ENCODE measurements around the gene PYGO2. TPM values are rescaled to one million over a fixed set of nuclear protein-coding genes. Genes with fewer than 3 reads are reported as not detected.
"Not testable (repeated sequence)": the region's sequence is repeated elsewhere in the genome, so short reads cannot be mapped to it uniquely, and the experiment has no call there.

Gene PYGO2
- total RNA-seq, 1 experiment from 2014 or later: 18.4 TPM

DNA sequence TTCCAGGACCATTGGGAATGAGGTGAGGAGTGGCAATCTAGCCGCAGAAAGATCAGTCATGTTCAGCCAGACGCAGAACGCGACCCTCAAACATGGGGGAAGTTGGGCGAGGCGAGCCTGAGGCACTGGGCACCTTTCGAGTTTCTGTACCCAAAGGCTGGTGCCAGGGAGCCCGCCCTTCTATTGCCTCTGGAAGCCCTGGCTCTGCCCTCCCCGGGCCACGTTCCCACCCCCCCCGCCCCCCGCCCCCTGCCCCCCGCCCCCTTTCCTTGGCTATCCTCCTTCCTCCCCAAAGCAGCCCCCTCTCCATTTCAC lies 38.8 kb upstream of the PYGO2 start:
- no peak for DNase-seq (ENCODE audit: low read depth)

DNA sequence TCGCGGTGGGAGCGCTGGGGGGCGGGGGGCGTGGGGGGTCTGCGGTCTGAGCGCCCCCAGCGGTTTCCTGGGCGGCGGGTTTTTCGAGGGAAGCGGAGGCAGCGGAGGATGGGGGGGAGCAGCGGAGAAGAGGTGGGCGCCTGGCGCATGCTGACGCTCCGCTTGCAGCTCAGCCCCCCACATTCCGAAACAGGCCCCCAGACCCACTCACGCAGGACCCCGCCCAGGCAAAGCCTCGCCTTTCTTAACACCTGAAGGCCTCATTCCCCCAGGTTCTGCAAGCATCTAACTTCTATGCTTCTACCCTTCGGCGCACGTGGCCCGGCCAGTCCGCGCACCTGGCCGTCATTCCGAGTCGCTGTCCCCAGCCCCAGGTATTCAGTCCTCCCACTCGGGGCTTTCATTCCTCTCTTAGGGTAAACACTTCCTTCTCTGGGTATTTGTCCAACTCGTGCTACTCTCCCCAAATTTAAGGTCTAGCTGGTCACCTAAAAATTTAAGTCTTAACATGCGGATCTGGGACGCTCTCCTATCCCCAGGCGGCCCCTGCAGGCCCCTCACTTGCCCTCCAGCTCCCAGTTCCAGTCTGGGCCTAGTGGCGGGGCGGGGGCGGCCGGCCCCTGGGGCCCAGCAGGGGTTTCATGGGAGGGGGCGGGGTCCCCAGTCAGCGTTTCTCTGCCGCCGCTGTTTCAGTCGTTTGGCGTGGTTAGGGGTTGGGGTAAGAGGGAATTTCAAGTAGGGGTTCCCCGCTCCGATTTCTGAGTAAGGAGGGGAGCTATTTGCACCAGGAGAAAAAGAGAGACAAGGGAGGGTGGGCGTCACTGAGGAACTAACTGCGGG lies 38.2 kb upstream of the PYGO2 start:
- no peak for DNase-seq (ENCODE audit: low read depth)

DNA sequence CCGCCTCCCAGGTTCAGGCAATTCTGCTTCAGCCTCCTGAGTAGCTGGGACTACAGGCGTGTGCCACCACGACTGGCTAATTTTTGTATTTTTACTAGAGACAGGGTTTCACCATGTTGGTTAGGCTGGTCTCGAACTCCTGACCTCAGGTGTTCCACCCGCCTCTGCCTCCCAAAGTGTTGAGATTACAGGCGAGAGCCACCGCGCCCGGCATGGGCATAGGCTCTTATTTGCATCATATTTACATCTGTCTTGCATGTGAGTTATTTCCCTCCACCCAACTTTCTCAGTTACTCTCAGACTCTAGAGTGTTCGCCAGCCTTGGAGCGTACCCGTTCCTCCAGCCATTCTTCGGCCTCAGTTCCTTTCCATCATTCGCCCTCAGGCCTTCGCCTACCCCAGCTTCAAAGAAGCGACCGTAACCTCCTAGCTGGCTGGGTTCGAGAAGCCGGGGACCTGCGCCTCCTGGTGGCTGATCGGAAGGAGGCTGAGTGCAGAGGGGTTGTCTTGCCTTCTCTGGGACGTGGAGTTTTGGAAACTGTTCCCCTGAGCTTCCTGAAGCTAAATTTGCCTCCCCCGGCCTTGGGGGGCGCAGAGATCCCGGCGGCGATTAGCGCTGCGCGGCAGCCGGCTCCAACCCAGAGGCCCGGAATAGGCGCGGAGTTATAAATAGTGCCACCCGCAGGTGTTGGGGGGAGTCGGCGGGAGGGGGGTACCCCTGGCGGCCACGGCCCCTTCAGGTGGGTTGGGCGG lies 37.4 kb upstream of the PYGO2 start:
- peak; percentile 62 for DNase-seq (ENCODE audit: low read depth)

DNA sequence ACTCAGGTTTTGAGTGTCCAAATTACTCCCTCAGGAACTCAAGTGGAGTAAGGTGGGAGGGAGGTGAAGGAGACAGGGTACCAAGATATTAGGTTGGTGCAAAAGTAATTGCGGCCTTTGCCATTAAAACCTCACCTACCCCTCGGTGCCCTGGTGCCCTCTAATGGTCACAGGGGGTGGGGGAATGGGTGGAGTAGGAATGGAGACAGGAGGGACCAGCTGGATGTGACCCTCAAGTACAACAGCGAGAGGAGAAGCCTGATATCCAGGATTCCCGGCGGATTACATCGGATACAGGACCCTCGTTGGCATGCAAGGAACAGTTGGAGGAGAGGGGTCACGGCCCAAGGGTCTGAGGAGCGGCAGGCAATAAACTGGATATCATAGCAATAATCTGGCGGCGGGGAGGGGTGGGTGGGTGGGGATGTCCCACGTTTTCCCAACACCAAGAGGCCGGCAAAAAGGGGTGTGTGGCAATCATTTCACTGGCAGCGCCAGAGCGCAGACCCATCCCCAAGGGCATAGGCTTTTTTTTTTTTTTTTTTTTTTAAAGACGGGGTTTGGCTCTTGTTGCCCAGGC lies 36.7 kb upstream of the PYGO2 start:
- DNase-seq (ENCODE audit: low read depth): no peak

DNA sequence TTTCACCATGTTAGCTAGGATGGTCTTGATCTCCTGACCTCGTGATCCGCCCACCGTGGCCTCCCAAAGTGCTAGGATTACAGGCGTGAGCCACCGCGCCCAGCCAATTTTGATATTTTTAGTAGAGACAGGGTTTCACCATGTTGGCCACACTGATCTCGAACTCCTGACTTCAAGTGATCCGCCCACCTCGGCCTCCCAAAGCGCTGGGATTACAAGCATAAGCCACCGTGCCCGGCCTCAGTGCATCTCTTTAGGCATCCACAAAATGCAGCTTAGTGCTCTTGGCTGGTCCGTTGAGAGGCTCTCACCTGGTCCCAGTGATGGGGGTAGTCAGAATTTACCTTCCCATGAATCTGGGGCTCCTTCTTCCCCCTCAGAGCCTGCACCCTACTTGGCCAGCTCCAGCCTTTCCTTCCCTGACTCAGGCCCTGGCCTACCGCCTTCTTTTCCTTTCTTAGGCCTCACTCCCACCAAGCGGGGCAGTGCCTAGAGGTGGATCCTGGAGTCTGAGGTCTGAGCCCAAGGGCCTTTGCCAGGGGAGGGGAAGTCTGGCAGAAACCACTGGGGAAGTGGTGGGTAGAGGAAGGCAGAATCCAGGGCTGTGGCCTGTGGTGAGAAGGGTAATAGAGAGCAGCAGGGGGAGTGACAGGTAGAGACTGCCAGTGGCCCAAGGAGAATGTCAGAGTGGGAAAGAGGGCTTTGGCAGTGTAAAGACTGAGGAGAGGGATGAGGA lies 35.6 kb upstream of the PYGO2 start:
- no peak for DNase-seq (ENCODE audit: low read depth)

DNA sequence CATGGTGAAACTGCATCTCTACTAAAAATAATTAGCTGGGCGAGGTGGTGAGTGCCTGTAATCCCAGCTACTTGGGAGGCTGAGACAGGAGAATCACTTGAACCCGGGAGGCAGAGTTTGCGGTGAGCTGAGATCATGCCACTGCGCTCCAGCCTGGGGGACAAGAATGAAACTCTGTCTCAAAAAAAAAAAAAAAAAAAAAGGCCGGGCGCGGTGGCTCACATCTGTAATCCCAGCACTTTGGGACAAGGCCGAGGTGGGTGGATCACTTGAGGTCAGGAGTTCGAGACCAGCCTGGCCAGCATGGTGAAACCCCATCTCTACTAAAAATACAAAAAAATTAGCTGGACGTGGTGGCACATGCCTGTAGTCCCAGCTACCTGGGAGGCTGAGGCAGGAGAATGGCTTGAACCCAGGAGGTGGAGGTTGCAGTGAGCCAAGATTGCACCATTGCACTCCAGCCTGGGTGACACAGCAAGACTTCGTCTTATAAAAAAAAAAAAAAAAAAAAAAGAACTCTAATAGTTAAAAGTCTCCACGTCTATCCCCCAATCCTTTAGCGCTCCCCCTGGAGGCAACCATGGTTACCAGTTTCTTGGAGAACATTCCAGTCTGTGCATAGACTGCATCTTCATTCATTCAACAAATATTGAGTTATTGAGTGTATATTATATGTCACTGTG lies 33.9 kb upstream of the PYGO2 start:
- DNase-seq (ENCODE audit: low read depth): peak; percentile 71

DNA sequence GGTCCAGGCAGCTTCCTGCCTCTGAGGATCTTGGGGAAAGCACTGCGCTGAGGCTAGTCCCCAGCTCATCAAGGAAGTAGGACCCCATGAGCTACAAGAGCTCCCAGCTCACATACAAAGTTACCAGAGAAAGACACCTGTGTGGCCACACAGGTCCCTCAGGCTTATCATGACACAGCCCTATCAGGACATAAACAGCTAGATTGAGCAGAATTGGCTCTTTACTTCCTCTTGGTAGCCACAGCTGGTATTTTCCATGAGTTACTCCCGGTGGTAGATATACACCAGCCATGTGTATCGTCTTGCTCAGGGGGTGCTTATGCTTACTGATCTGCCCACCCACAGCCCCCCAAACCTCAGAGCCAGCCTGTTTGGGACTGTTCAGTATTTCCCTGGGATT lies 33.0 kb upstream of the PYGO2 start:
- DNase-seq (ENCODE audit: low read depth): no peak

DNA sequence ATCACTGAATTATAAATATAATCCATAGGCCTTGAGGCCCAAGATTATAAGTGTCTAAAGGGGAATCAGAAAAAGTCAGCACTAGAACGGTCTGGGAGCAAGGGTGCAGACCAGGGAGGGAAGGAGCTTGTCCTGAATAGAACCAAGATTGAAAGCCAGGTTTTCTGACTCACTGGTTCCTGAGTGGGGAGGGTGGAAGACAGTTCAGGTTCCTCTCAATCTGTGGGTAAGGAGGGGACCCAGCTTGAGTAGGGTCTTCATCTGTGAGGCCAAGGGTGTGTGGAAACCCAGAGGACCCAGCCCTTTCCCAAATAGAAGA lies 32.6 kb upstream of the PYGO2 start:
- DNase-seq (ENCODE audit: low read depth): no peak

DNA sequence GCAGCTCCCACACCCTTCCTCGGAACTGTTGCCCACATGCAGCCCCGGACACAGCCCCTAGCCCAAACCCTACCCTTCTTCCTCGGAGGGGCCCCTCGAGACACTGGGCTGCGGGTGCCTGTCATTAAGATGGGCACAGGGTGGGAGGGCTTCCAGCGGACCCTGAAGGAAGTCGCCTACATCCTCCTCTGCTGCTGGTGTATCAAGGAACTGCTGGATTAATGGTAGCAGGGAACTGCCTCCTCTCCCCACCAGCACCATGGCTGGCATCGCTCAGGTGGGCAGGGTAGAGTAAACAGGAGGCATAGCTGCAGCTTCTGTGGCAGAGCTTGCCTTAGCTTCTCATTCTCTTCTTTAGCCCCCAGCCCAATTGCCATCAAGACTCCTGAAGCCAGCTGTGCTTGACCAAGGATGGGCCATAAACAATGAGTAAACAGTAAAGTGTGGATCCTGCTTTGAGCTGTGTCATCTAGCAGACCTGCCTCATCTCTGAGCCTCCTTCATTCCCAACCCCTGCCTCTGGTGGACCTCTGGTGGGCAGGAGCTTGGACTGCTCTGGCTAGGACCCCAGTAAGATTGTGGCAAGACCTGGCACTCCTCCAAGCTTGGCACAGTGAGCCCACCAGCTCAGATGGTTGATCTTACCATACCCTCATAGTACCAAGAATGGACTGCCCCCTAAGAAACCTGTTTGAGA lies 32.1 kb upstream of the PYGO2 start, which contains the start of gene LENEP:
LENEP (plus strand) TSS at position 15 of the 697 bp plus-strand sequence; CDS start at position 37, 22 bp downstream.
- no peak for DNase-seq (ENCODE audit: low read depth)

DNA sequence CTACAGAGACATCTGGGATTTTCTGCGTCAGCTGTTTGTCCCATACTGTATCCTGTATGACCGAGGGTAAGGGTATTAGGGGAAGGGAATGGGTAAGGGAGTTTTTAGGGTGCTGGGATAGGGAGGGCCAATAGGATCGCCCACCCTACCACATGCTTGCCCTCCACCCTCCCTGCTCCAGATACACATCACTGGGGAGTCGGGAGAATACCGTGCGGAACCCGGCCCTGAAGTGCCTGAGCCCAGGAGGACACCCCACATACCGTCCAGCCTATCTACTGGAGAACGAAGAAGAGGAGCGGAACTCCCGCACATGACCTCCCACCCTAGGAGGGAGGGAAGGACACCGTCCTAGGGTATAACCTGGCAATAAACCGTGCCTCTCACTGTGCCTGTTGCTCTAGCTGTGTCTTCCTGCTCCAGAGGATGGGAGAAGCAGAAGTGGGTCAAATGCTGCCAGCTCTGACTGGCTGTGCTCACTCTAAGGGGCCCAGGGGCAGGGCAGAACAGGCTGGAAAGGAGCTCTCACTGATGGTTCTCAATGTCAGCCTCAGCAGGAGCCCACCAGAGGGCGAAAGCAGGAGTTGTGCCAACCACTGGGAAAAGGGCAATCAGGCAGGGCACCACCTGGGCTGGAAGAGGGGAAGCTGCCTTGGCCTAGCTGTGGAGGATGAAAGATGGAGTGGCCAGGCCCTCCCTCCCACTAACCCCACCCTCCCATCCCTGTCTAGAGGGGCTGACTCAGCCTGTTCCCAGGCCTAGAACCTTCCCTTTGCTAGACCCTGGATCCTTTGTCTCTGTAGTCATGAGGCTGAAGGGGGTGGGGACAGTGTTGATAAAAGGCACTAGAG lies 31.4 kb upstream of the PYGO2 start:
- DNase-seq (ENCODE audit: low read depth): no peak

DNA sequence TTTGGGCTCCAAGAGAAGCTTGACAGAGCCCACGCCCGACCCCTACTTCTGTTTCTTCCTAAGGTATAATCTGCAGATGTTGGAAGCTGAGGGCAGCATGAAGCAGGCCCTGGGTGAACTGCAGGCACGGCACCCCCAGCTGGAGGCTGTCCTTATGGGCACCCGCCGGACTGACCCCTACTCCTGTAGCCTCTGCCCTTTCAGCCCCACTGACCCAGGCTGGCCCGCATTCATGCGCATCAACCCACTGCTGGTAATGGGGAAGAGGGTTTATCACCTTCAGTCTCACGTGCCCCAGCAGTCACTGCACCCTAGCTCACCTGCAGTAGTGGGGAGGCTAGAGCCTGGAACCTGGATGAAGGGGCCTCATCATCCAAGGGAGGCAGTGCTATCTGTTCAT lies 28.7 kb upstream of the PYGO2 start:
- no peak for DNase-seq (ENCODE audit: low read depth)

DNA sequence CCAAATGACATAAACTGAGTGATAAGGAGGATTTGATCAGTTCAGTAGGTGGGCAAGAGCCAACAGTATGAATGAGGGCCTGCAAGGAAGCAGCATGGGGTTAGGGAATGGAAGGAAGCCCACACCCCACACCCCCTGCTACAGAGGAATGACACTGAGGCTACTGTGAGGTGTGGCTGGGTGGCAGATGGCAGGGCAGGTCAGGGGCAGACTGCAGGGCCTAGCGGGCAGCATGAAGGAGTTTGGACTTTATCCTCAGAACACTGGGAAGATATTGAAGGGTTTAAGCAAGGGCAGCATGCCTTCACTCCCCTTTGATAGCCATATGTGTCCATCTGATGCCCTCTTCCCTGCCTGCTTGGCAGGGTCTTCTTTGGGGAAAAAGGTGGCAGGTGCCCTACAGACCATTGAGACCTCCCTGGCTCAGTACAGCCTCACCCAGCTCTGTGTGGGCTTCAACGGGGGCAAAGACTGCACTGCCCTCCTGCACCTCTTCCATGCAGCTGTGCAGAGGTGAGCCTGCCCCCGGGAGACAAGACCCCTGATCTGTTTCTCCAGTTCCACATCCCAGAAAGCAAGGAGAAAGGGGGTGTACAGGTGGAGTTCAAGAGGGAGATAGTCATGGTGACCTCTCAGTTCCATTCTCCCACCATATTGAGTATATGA lies 27.7 kb upstream of the PYGO2 start:
- no peak for DNase-seq (ENCODE audit: low read depth)

DNA sequence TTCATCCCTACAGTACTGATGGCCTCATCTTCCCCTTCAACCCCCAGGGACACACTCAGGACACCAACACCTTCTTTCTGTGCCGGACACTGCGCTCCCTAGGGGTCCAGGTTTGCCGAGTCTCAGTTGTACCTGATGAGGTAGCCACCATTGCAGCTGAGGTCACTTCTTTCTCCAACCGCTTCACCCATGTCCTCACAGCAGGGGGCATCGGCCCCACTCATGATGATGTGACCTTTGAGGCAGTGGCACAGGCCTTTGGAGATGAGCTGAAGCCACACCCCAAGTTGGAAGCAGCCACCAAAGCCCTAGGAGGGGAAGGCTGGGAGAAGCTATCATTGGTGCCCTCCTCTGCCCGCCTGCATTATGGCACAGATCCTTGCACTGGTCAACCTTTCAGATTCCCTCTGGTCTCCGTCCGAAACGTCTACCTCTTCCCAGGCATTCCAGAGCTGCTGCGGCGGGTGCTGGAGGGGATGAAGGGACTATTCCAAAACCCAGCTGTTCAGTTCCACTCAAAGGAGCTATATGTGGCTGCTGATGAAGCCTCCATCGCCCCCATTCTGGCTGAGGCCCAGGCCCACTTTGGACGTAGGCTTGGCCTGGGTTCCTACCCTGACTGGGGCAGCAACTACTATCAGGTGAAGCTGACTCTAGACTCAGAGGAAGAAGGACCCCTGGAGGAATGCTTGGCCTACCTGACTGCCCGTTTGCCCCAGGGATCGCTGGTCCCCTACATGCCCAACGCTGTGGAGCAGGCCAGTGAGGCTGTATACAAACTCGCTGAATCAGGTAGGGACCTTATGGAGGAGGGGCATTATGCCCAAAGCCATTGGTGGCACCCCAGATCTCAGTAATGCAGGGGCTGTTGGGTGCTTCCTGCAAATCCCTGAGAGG lies 26.7 kb upstream of the PYGO2 start:
- DNase-seq (ENCODE audit: low read depth): no peak

DNA sequence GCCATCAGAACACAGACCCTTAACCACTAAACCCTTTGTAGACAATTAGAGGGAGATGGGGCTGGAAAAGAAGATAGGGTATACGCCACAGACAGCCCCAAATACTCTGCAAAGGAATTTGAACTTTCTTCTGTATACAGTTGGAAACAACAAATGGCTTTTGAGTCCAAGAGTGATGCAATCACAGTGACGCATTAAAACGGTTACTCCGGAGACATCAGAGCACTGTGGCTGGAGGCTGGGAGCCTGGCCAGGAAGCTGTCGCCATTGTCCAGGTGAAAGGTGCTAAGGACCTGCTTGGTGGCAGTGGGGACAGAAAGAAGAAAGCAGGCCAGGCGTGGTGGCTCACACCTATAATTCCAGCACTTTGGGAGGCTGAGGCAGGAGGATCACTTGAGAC lies 25.7 kb upstream of the PYGO2 start:
- no peak for DNase-seq (ENCODE audit: low read depth)

DNA sequence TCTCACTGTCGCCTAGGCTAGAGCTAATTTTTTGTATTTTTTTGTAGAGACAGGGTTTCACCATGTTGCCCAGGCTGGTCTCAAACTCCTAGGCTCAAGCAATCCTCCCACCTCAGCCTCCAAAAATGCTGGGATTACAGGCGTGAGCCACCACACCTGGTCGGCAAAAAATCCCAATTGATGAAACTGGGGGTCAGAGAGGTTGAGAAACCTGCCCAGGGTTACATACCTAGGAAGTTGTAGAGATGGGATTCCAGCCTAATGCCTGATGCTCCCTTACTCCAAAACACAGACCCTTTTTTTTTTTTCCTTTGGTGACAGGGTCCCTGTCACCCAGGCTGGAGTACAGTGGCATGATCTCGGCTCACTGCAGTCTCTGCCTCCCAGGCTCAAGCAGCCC lies 25.2 kb upstream of the PYGO2 start:
- not testable (repeated sequence) for DNase-seq (ENCODE audit: low read depth)

DNA sequence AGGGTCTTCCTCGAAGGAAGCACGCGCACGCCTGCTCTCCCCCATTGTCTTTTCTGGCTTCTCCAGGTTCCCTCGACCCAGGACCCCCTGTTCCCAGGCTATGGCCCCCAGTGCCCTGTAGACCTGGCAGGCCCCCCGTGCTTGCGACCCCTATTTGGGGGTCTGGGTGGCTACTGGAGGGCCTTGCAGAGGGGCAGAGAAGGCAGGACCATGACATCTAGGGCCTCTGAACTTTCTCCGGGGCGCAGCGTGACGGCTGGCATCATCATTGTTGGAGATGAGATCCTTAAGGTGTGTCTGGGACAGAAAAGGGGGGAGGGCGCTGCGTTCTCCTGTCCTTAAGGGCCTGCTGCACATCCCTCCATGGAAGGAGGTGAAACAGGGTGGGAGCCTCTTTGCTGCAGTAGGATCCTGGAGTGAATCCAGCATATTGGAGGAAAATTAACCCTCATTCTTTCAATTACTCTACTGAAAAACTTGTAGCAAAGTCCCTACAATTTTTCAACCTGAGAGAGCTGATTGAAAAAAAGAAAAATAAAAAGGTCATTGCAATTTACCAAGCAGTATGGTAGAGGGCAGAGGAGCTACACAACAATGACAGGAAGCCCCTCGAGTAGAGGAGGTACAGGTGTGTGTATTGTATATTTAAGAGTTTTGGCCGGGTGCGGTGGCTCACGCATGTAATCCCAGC lies 22.3 kb upstream of the PYGO2 start:
- no peak for DNase-seq (ENCODE audit: low read depth)

DNA sequence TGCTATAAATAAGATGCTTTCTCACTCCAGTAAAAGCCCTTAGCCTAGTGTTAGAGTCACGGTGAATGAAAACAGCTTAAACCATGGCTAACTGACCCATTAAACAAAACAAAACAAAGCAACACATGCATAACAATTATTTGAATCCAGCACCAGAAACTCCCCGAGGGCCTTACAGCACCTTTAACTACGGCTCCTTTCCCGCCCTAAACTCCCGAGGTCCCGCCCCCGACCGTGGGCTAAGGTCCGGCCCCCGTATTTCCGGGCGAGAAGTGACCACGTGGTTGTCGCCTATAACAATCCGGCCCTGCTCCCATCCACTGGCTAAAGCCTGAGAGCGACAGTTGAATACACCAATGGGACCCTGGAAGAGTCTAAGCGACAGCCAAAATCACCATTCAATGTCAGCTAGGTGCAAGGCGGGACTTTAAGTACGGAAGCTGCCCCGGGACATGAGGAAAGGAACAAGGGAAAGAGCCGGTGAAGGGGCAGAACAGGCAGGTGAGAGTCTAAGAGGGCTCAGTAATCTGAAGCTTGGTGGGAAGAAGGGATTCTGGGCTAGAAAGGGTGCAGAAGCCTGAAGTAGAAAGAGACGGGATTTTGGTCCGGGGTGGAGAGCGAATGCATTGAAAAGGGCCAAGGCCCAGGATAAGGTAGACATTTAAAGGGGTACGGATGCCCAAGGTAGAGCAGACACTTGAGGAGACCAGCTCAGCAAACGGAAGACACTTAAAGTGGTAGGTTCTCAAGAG lies 21.5 kb upstream of the PYGO2 start, which contains the start of gene FLAD1:
FLAD1 (plus strand) TSS at position 448 of the 752 bp plus-strand sequence. CDS start 351 bp downstream, outside the sequence.
- peak; percentile 100 for DNase-seq (ENCODE audit: low read depth)
